CD4-positive, alpha-beta T cell treated with Interleukin-15 for 1 hour (primary cell): Measurements from ENCODE around the gene MN1.
"Not testable (repeated sequence)": the region's sequence is repeated elsewhere in the genome, so short reads cannot be mapped to it uniquely, and the experiment has no call there.

Experiments
- DNase-seq: peaks from one replicate; pipeline ENCODE4 v3.0.0-alpha.2; 2020

Gene MN1

GRCh38 chr22:27755521-27756211 lies 45.9 kb downstream of the MN1 start:
- DNase-seq, result peak; percentile 15

- no peak for DNase-seq
Measured at GRCh38 chr22:27754888-27755480, 46.6 kb downstream of the MN1 start.

GRCh38 chr22:27754247-27754887 lies 47.2 kb downstream of the MN1 start:
- peak; percentile 9 for DNase-seq

- no peak for DNase-seq
Measured at GRCh38 chr22:27752771-27753170, 48.8 kb downstream of the MN1 start.

- DNase-seq, result no peak
Measured at GRCh38 chr22:27752141-27752540, 49.4 kb downstream of the MN1 start.

- DNase-seq, result no peak
Measured at GRCh38 chr22:27751277-27752070, 50.1 kb downstream of the MN1 start.

GRCh38 chr22:27750584-27751265 lies 50.8 kb downstream of the MN1 start:
- no peak for DNase-seq

GRCh38 chr22:27749597-27750225 lies 51.8 kb downstream of the MN1 start:
- DNase-seq, result no peak

GRCh38 chr22:27748751-27749191 lies 52.8 kb downstream of the MN1 start:
- no peak for DNase-seq

GRCh38 chr22:27748349-27748748 lies 53.2 kb downstream of the MN1 start:
- no peak for DNase-seq

GRCh38 chr22:27747396-27748221 lies 53.9 kb downstream of the MN1 start:
- DNase-seq, result no peak

GRCh38 chr22:27746918-27747317 lies 54.6 kb downstream of the MN1 start:
- DNase-seq, result no peak

GRCh38 chr22:27745809-27746208 lies 55.7 kb downstream of the MN1 start:
- no peak for DNase-seq

- DNase-seq, result no peak
Measured at GRCh38 chr22:27745154-27745553, 56.4 kb downstream of the MN1 start.

- not testable (repeated sequence) for DNase-seq
Measured at GRCh38 chr22:27744078-27744477, 57.5 kb downstream of the MN1 start.

- no peak for DNase-seq
Measured at GRCh38 chr22:27740202-27740748, 61.3 kb downstream of the MN1 start.

- no peak for DNase-seq
Measured at GRCh38 chr22:27737521-27737920, 64.0 kb downstream of the MN1 start.

GRCh38 chr22:27734066-27734465 lies 67.5 kb downstream of the MN1 start:
- DNase-seq, result no peak

GRCh38 chr22:27732841-27733240 lies 68.7 kb downstream of the MN1 start:
- no peak for DNase-seq

- DNase-seq, result no peak
Measured at GRCh38 chr22:27732391-27732790, 69.2 kb downstream of the MN1 start.

GRCh38 chr22:27731621-27732020 lies 69.9 kb downstream of the MN1 start:
- DNase-seq, result no peak
